ENCODE data around the gene CARD19. TPM values are rescaled to one million over a fixed set of nuclear protein-coding genes. Genes with fewer than 3 reads are reported as not detected.
A peak's percentile ranks its signal among the peaks of the same experiment; 100 is the strongest.

The CARD19 gene
- total and polyA plus RNA-seq, 2 of the 8 experiments (the other 6 are each of a cell fraction or from before 2014, with no cell fraction given) = 21.2 to 112 TPM

GRCh38 chr9:93128011-93128714 is 32.1 kb downstream of the CARD19 start:
- Histone ChIP-seq H3K23ac (ENCODE audit: insufficient read length) (no peak overlapping the region), H3K4ac (replicated peaks; ENCODE audit: insufficient read length, low read depth, low read length) (no peak overlapping the region), H4K20me1 (replicated peaks in 1 of 2; ENCODE audit: control insufficient read depth in 1 of 2, insufficient read depth in 2 of 2, low read length in 2 of 2) (peaks cover 0 to 19% of the 10 kb centered on the region in 2 experiments), H4K8ac (ENCODE audit: extremely low read depth, insufficient read depth, low read length) (no peak overlapping the region; the same call in 1 of the 2 replicates), H3K79me2 (ENCODE audit: control insufficient read depth in 1 of 2, insufficient read depth in 2 of 2, low read length in 2 of 2) (peaks cover 0 to 11% of the 10 kb centered on the region in 2 experiments; a peak in 1 of 4 replicates), H2BK120ac (replicated peaks; ENCODE audit: low read depth, low read length) (no peak overlapping the region), H2BK20ac (ENCODE audit: low read length) (no peak overlapping the region), H2AK5ac (ENCODE audit: low read depth, low read length) (0 out of 2 replicates have a peak overlapping the region, but pooled peaks have one; percentile 8), H3K27me3 (replicated peaks in 1 of 4; ENCODE audit: control insufficient read depth in 3 of 4, extremely low read depth in 1 of 4, insufficient read depth in 3 of 4, low read length in 3 of 4) (no peaks in the 10 kb centered on the region; a peak in 1 of 7 replicates), H4K5ac (ENCODE audit: insufficient read length, low read depth, low read length) (no peak overlapping the region), H2AFZ (ENCODE audit: low read length) (no peak overlapping the region), H3K23me2 (ENCODE audit: low read depth, low read length) (peaks cover 5% of the 10 kb centered on the region; the same call in 1 of the 2 replicates), H3K9ac (replicated peaks in 1 of 4; ENCODE audit: extremely low read depth in 1 of 4, low read depth in 3 of 4, low read length in 3 of 4) (no peak overlapping the region), H3K18ac (ENCODE audit: extremely low read depth, low read length) (no peak overlapping the region), H3K9me3 (ENCODE audit: insufficient read depth in 2 of 2, low read depth in 1 of 2, low read length in 1 of 2) (no peaks in the 10 kb centered on the region), H4K91ac (replicated peaks; ENCODE audit: insufficient read length, low read length) (no peak overlapping the region), H2BK12ac (ENCODE audit: low read depth, low read length) (no peak overlapping the region), H3K56ac (replicated peaks; ENCODE audit: insufficient read length, low read depth, low read length) (no peak overlapping the region), H3K4me1 (replicated peaks in 1 of 4; ENCODE audit: control insufficient read depth in 3 of 4, insufficient read depth in 4 of 4, low read length in 3 of 4) (peaks cover 0 to 31% (median 19%) of the 10 kb centered on the region in 4 experiments; a peak in 6 of 7 replicates), H2BK5ac (ENCODE audit: low read depth, low read length) (no peak overlapping the region), H2BK15ac (ENCODE audit: low read length) (no peak overlapping the region), H3K14ac (ENCODE audit: insufficient read length) (no peak overlapping the region), H3K4me3 (ENCODE audit: extremely low read depth in 1 of 4, insufficient read depth in 2 of 4, low read depth in 3 of 4, low read length in 4 of 4) (no peak overlapping the region), H3K4me2 (ENCODE audit: insufficient read depth in 1 of 2, low read depth in 2 of 2, low read length in 2 of 2) (no peak overlapping the region), H3K79me1 (ENCODE audit: low read depth, low read length) (peaks cover 14% of the 10 kb centered on the region), H3K27ac (ENCODE audit: low read depth, low read length) (no peak overlapping the region), H3K36me3 (ENCODE audit: control insufficient read depth in 2 of 4, insufficient read depth in 4 of 4, low read length in 3 of 4) (peaks cover 0 to 4% (median 0%) of the 10 kb centered on the region in 4 experiments; a peak in 1 of 8 replicates)
- TF ChIP-seq TAF7 (optimal IDR thresholded peaks at IDR 0.05; ENCODE audit: borderline replicate concordance, low read depth, low read length) (no peak), RXRA (IDR thresholded peaks at IDR 0.05; ENCODE audit: insufficient read depth, low read depth, low read length) (no peak)
- FAIRE-seq = no peak
- DNase-seq (ENCODE audit: low read depth in 1 of 2, low spot score in 2 of 2) = no peak
- ChIA-PET CTCF (ENCODE audit: partially characterized antibody) (interaction anchor here (1.0 to 1.7 kb wide), 10 partner anchors 7 to 170 kb away, joined by 3 to 8 read pairs (median 4); no protein-coding TSS in a partner anchor), POLR2A (ENCODE audit: partially characterized antibody) (interaction anchor here (1.0 to 1.6 kb wide), 2 partner anchors 7 to 13 kb away, joined by 3 read pairs; no protein-coding TSS in a partner anchor)
- WGBS, 2 experiments (ENCODE audit: extremely low coverage in 1 of 2, insufficient coverage in 1 of 2, insufficient read length in 1 of 2, insufficient replicate concordance in 2 of 2, low coverage in 1 of 2, low lambda C conversion rate in 2 of 2, missing lambda C conversion rate in 1 of 2) = 90% methylated on average over 14 of the region's 14 CpGs; no CpG with 5 or more reads in 1 of the 2 experiments

Measured in H1 (cell line).